DND-41 (cell line): Measurements from ENCODE around the gene SHANK3.

Experiments used
- ATAC-seq: fragments of 200-7000 bp; cut with Tn5 transposase; 3 replicates; pipeline ENCODE4 v1.9.1; 2021; ENCODE audit warnings: low read depth; ENCODE audit not compliant: insufficient read depth
- DNase-seq: peaks from one replicate; pipeline ENCODE4 v3.0.0-alpha.2; 2020
- H2AFZ ChIP-seq: 2 replicates; pipeline ENCODE4 v1.6.0; 2012; ENCODE audit warnings: low read depth, low read length
- H3K27ac ChIP-seq: 2 replicates; pipeline ENCODE4 v1.5.1; 2012; ENCODE audit warnings: low read length, inconsistent platforms
- H3K27me3 ChIP-seq: fragments of 200-600 bp; sonication (generic); 2 replicates; pipeline ENCODE4 v1.6.0; 2012; ENCODE audit warnings: low read length, mild to moderate bottlenecking, inconsistent platforms; ENCODE audit not compliant: insufficient read depth, poor library complexity
- H3K36me3 ChIP-seq: 2 replicates; pipeline ENCODE4 v1.5.1; 2012; ENCODE audit warnings: low read length, inconsistent platforms; ENCODE audit not compliant: insufficient read depth
- H3K4me1 ChIP-seq: 2 replicates; pipeline ENCODE4 v1.5.1; 2012; ENCODE audit warnings: mild to moderate bottlenecking, low read length; ENCODE audit not compliant: insufficient read depth
- H3K4me2 ChIP-seq: 2 replicates; pipeline ENCODE4 v1.6.0; 2012; ENCODE audit warnings: mild to moderate bottlenecking, moderate library complexity, low read length, inconsistent platforms; ENCODE audit not compliant: insufficient read depth
- H3K4me3 ChIP-seq, 2 experiments: fragments of 200-600 bp in 1 of 2; shearing (Covaris generic) in 1 of 2; 2 replicates each; pipeline ENCODE4 v1.5.1; 2012 to 2016; ENCODE audit warnings: inconsistent platforms in 2 of 2, low read length in 2 of 2, mild to moderate bottlenecking in 2 of 2, low read depth in 1 of 2, moderate library complexity in 1 of 2
- H3K79me2 ChIP-seq: 2 replicates; pipeline ENCODE4 v1.6.0; 2012; ENCODE audit warnings: low read length, inconsistent platforms; ENCODE audit not compliant: insufficient read depth
- H3K9ac ChIP-seq: 2 replicates; pipeline ENCODE4 v1.6.0; 2012; ENCODE audit warnings: low read depth, mild to moderate bottlenecking, inconsistent platforms, low read length, moderate library complexity
- H3K9me3 ChIP-seq: 2 replicates; pipeline ENCODE4 v1.5.1; 2012; ENCODE audit warnings: low read length, moderate library complexity, mild to moderate bottlenecking, inconsistent platforms; ENCODE audit not compliant: insufficient read depth, severe bottlenecking
- H4K20me1 ChIP-seq: 2 replicates; pipeline ENCODE4 v1.6.0; 2012; ENCODE audit warnings: low read length; ENCODE audit not compliant: insufficient read depth
- EZH2 ChIP-seq: IDR thresholded peaks from 3 replicates; pipeline ENCODE4 v1.6.1; 2012; ENCODE audit warnings: borderline replicate concordance, low read depth, mild to moderate bottlenecking, moderate library complexity, low read length, inconsistent platforms; ENCODE audit not compliant: severe bottlenecking
- TF ChIP-seq, protein P1 (sequence below): IDR thresholded peaks from 2 replicates; pipeline ENCODE4 v1.5.1; 2012; ENCODE audit warnings: borderline replicate concordance, low read length, moderate library complexity, mild to moderate bottlenecking; ENCODE audit not compliant: poor library complexity, severe bottlenecking; ENCODE audit errors: extremely low read depth

Gene SHANK3

DNA sequence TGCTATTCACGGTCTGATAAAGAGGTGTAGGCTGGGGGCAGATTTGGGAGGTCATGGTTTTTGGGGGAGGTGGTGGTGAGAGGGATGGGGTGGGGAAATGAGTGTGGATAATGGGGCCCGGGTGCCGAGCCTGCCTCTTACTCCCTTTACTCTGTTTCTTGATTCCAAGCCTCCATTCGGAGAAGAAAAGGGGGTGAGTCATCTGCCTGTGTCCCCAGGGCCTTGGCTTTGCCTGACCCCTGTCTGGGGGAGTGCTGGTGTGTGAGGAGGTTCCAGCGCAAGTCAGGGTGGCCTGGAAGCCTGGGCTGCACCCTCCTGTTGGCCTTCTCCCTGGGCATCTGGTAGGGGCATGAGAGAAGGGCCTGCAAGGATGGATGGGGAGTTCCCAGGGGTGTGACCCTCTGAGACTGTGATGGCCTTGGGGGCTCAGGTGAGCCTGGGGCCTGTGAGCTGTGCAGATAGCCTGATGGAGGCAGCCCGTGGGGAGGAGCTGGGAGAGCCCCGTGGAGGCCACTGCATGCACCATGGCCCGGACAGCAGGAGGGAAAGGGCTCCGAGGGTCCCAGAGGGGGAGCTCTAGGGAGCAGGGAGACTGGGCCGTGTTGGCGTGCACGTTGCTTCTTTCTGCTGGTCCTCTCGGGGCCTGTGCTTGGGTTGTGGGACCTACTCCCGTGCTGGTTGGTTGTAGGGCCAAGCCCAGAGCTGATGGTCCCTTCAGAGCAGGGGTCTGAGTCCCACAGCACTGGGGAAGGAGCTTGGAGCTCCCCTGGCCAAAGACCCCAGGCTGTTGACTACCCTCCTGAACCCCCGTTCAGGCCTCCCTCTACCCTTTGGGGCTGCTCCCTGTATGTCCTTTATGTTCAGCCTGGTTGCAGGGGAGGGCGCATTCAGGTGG lies 39.1 kb downstream of the SHANK3 start:
- Histone ChIP-seq H3K4me2 (no peak overlapping the region), H3K4me1 (no peaks in the 10 kb centered on the region), H3K4me3 (no peak overlapping the region), H3K9me3 (no peaks in the 10 kb centered on the region), H3K27ac (no peak overlapping the region), H3K36me3 (no peaks in the 10 kb centered on the region), H2AFZ (no peak overlapping the region), H3K9ac (no peak overlapping the region), H3K79me2 (no peaks in the 10 kb centered on the region), H3K27me3 (peaks cover under 1% of the 10 kb centered on the region), H4K20me1 (0 out of 2 replicates have a peak, but pooled peaks cover 14% of the 10 kb centered on the region)
- ATAC-seq (no peak), DNase-seq (no peak)
- TF ChIP-seq, protein P1, sequence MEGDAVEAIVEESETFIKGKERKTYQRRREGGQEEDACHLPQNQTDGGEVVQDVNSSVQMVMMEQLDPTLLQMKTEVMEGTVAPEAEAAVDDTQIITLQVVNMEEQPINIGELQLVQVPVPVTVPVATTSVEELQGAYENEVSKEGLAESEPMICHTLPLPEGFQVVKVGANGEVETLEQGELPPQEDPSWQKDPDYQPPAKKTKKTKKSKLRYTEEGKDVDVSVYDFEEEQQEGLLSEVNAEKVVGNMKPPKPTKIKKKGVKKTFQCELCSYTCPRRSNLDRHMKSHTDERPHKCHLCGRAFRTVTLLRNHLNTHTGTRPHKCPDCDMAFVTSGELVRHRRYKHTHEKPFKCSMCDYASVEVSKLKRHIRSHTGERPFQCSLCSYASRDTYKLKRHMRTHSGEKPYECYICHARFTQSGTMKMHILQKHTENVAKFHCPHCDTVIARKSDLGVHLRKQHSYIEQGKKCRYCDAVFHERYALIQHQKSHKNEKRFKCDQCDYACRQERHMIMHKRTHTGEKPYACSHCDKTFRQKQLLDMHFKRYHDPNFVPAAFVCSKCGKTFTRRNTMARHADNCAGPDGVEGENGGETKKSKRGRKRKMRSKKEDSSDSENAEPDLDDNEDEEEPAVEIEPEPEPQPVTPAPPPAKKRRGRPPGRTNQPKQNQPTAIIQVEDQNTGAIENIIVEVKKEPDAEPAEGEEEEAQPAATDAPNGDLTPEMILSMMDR: no peak
- TF ChIP-seq EZH2: no peak

DNA sequence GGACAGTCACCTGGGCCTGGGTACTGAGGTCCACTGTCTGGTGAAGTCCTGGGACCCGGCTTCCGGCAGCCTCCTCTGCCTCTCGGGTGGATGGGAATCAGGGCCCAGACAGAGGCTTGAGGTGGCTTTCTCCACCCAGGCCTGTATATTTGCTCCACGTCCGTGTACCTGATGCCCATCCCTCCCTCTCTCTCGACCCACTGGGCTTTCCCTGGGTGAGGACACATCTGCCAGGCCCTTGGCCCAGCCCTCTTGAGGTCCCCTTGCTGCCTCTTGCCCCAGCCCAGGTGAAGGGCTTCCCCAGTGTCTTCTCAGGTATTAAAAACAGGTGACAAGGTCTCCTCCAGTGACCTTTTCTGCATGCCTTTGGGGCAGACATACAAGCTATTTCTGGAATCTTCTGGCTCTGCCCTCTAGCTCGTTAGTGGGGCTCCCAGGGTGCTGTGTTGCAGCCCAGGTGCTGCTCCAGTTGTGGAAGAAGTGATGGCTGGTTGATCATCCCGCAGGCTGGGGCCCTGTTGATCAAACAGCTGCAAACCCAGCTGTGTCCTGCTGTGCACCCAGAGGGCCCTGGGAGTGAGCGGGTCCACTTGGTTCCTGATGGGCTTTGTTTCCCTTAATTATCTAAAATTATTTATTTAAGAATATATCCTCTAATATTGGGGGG lies 39.9 kb downstream of the SHANK3 start:
- H3K79me2 ChIP-seq: no peaks in the 10 kb centered on the region
- ATAC-seq (no peak), DNase-seq (no peak)
- no peak overlapping the region for H3K4me2 ChIP-seq
- no peak overlapping the region for H3K9ac ChIP-seq
- H3K27me3 ChIP-seq: peaks cover 4% of the 10 kb centered on the region
- H3K36me3 ChIP-seq: no peaks in the 10 kb centered on the region
- H2AFZ ChIP-seq: no peak overlapping the region
- no peaks in the 10 kb centered on the region for H3K4me1 ChIP-seq
- H3K27ac ChIP-seq: no peak overlapping the region
- H4K20me1 ChIP-seq: peaks cover 16% of the 10 kb centered on the region
- H3K4me3 ChIP-seq: no peak overlapping the region
- no peaks in the 10 kb centered on the region for H3K9me3 ChIP-seq
- no peak for TF ChIP-seq EZH2
- TF ChIP-seq, protein P1: no peak

DNA sequence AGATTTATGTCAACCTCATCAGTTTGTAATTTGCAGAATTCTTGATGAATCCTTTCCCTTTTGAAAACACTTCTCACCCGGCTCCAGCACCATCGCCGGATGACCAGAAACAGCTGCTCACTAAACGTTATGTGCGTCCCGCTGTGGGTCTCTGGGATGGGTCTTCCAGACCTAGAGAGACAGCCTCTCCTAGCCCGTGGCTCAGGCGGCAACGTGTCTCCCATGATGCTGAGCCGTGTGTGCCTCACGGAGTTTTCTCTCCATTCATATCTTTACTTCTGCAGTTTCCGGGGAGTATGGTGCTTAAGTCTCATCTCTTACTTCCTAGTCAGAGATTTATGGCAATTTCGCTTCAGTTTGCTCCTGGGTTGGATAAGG lies 40.4 kb downstream of the SHANK3 start:
- no peak overlapping the region for H3K9ac ChIP-seq
- no peak for DNase-seq
- H3K4me2 ChIP-seq: no peak overlapping the region
- no peaks in the 10 kb centered on the region for H3K4me1 ChIP-seq
- H2AFZ ChIP-seq: no peak overlapping the region
- no peaks in the 10 kb centered on the region for H3K36me3 ChIP-seq
- no peaks in the 10 kb centered on the region for H3K79me2 ChIP-seq
- peaks cover 19% of the 10 kb centered on the region for H4K20me1 ChIP-seq
- no peak overlapping the region for H3K27ac ChIP-seq
- TF ChIP-seq, protein P1: no peak
- TF ChIP-seq EZH2: no peak
- ATAC-seq: no peak
- H3K4me3 ChIP-seq: no peak overlapping the region
- no peaks in the 10 kb centered on the region for H3K9me3 ChIP-seq
- H3K27me3 ChIP-seq: peaks cover 4% of the 10 kb centered on the region
